ENCODE measurements around the gene SIMC1.

The SIMC1 gene

DNA sequence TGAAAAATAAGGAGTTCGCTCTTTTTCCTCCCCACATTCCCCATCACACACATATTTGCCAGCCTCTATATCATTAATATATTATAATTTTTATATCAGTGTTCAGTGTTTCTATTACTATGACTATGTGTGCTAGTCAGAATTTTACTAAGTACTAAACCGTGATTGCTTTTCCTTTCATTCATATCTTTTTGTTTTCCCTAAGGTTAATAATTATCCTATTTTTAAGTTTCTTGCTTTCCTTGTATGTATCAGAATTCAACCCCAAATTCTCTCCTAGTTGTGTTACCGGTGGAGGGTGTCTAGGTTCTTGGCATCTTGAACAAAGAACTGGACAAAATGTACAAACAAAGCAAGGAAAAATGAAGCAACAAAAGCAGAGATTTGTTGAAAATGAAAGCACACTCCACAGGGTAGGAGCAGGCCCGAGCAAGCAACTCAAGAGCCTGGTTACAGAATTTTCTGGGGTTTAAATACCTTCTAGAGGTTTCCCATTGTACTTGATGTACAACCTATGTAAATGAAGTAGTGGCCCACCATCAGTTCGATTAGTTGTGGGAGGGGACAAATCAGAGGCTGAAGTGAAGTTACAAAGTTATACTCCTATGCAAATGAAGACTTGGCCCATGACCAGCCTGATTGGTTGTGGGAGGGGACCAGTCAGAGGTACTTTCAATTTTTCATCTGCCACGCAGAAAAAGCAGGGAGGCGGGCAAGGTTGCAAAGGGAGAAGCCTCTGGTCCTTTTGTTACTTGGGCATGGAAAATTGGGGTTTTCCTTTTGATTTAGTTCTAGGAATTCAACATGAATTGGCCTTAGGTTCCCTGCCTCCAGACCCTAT, 79.5 kb downstream of the SIMC1 start:
- DNase-seq = no peak

DNA sequence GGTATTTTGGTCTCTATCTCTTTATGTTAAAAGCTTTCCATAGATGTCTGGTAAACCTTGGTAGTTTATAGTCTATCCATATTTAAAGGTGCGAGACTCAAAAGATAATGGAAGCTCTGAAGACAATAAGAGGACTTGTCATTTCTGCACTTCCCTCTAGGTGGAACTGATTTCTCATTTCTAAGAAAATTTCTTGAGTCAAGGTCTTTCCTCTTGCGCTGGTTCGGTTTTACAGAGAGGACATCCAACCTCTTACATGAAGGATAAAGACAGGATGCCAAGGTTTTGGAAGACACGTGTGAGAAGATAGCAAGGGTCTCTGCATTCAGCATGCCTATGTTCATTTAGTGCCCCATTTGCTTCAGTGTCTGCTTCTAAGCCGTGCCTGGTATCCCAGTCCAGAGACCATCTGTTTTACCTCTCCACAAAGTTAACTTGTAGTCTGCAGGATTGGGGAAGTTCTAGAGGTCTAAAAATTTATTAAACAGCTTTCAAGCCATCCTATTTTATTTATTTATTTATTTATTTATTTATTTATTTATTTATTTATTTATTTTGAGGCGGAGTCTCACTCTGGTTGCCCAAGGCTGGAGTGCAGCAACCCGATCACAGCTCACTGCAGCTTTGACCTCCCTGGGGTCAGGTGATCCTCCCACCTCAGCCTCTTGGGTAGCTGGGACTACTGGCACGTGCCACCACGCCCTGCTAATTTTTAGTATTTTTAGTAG, 81.8 kb downstream of the SIMC1 start:
- DNase-seq = no peak

DNA sequence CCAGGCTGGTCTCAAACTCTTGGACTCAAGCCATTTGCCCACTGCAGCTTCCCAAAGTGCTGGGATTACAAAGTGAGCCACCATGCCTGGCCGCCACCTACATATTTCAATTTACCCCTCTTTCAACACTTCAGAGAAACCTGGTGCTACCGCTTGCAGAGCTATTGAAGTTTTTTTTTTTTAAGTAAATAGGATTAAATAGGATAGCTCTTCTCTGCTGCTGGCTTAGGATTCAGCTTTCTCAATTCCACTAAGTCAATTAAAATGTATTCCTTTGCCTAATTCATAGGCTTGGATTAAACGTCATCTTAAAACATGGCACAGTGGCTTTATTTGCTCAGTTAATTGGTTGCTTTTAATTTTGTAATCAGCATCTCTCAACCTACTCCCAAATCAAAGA, 82.4 kb downstream of the SIMC1 start:
- DNase-seq = no peak

DNA sequence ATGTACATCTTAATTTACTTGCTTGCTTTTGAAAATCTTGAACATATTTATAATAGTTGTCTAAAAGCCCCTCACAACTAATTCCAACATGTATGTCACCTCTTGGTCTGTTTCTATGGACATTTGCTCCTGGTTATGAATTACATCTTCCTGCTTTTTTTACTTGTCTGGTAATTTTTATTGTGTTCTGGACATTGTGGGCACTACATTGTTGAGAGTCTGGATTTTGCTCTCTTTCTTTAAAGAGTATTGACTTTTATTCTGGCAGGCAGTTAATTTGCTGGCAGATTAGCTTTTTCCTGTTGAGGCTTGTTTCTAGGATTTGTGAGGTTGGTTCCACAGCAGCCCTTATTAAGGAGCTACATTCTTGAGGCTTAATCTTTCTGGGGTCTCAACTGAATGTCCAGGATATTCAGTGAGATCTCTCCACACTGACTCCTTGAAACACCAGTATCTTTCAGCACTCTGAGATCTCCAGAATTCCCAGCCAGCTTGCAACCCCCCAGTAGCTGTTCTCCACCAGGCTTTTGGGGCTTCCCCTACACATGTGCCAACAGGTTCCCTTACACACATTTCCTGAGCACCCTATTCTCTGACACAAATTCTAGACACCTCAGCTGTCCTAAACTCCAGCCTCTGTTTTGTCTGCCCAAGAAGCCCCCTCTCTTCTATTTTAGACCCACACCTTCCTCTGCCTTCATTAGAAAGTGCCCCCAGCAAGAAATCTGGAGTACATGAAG, 96.0 kb downstream of the SIMC1 start:
- no peak for DNase-seq

DNA sequence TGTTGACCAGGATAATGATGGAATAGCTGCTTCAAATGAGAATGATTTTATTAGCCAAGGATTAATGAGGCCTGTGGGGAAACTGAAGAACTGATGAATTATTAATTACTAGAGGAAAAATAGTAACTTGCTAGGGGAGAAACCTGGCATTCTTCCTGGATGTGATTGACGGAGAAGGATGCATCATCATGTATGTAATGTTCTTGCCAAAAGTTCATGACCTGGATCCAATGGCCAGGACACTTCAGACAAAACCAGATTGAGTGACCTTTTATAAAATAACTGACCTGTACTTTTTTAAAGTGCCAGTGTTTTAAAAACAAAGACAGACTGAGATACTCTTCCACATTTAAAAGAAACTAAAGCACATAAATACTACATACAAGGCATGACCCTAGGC, 99.7 kb downstream of the SIMC1 start:
- no peak for DNase-seq

DNA sequence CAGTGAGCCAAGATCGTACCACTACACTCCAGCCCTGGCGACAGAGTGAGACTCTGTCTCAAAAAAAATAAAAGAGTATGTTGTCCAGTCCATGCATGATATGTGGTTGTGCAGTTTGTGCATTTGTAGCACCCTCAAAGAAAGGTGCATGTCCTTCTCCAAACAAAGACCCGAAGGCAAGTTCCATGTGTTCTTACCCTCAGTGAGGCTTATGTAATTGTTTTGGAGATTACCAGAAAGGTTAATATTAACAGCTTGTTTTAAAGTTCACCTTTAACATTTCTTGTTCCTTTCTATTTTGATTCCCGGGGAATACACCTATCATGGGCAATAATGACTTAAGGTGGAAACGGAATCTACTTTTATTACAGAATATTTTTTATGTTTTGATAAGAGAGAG, 101.1 kb downstream of the SIMC1 start:
- no peak for DNase-seq

DNA sequence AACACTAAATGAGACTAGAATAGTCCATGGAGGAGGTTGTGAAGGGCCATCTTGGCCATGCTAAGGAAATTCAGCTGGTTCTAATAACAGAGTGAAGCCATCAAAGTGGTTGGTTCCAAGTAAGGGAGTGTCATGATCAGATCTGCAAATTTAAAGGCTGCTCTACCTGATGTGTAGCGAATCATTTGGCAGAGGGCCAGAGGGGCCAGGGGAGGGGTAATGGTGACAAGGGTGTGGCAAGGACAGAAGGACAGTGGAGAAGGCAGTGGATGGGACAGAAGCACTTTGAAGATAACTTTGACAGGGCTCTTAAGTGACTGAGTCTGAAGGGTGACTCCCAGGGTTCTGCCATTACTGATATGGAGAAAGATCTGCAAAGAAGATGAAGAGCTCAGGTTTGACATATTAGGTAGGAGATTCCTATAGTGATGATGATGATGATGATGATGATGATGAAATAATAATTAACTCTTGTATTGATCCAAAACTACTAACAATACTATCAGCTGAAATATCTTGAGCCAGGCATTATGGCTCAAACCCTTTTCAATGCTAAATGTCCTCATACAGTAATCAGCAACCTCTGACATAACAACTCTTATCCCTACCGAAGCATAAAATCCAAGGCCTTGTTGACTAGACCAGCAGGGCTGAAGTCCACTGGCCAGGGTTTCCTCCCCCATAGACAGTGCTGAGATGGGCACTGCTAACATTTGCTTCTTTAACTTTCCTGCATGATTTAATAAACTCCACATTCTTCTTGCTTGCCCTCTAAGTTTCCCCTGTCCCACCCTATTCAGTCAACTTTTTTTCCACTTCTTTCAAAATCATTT, 103.3 kb downstream of the SIMC1 start:
- no peak for DNase-seq

DNA sequence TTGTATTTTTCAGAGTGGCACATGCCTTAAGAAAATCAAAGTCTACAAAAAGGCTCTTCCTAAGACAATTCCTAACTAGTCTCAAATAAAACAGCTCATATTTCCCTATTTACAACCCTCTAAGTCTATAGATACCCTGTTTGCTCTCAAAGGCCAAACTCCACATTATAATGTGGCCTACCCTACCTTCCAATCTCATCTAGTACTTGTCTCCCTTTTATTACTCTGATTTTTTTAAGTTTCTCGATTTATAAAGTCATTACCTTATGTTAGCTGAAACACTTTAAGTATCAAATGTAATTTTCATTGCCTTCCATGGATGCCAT, 103.9 kb downstream of the SIMC1 start:
- no peak for DNase-seq

DNA sequence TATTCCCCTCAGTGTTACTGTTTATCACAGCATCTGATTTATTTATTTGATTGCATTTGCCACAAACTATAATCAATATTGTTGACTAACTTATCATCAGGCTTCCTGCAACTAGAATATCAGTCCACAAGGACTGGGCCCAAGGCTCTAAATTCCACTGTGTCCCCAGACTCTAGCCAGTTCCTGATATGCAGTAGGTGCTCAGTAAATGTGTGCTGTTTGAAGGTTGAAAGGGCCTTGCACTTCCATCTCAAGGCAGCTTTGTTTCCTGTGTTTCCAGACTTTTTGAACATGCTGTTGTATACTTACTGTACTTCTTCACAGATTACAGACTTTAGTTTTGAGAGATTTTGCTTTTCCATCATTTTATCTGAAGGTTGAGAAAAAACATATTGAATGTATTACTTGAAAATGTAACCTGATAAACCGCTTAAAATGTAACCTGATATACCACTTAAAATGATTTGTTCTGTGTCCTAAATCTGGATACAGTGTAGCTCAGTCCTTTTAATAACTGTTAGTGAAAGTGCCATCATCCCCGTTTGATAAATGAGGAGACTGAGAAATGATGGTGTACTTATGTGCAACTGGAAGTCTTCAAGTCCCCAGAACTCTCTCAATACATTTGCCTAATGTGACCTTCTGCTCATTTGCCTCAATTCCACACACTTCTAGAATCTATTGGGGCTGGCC, 104.7 kb downstream of the SIMC1 start:
- DNase-seq = no peak

DNA sequence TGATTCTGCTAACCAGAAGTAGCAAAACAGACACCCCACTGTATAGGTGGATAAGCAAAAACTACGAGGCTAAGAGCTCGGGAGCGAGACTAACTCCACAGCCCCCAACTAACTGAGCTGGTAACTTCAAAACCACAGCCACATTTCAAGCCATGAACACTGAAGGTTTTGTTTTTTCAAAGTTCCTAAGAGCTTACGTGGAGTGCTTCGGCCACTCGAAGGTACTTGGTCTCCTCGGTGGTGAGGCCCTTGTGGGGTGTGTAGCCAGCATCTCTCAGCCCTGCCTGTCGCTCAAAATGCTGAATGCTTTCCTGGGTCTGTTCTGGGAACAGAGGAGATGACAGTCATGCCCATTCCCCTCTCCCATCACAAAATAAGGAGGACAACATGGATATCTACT, 112.2 kb downstream of the SIMC1 start:
- DNase-seq = no peak

DNA sequence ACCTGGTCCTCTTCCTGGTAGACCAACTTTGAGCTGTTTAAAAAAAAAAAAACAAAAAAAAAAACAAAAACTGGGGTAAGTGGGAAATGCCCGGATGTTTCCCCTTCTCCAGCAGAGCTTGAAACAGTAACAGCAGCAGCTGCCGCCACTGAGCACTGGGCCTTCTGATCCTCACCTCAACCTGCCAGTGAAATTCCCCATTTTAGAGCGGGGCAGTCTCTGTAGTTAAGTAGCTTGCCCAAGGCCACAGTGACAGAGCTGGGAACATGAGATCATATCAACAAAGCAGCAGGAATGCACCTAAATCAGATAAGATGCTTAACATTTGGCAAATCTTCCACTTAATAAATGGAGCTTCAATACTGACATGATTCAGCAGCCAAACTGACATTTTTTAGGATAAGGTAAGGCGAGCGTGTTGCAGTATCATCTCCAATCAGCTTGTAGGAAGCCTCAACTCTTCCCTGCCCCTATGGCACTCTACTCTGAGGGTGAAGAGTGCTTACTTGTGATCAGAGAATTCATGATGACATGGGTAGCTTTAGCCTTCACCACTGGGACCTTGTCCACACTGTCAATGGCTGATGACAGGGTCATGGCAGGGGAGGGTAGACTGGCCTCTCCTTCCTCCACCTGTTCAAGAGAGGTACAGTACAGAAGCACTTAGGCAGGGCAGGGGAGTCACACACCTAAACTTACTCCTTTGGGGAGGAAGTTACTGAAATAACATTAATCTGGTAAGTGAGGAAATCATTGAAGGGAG, 114.1 kb downstream of the SIMC1 start:
- DNase-seq = no peak

DNA sequence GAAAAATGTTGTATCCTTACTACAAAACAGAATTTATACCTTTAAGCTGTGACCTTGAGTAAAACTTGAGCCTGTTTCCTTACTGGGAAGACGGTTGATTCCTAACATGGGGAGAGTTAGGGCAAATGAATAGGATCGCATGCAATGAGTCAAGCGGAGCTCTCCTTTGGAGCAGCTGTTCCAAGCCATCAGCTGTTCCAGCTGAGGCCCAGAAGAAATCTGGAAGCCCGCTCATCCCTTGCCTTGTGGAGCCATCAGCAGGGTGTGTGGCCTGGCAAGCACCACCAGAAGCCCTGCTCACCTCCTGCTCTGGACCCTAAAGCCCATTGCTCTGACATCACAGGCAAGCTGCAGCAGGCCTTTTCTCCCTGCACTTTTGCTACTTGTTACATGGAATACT, 115.3 kb downstream of the SIMC1 start:
- no peak for DNase-seq

DNA sequence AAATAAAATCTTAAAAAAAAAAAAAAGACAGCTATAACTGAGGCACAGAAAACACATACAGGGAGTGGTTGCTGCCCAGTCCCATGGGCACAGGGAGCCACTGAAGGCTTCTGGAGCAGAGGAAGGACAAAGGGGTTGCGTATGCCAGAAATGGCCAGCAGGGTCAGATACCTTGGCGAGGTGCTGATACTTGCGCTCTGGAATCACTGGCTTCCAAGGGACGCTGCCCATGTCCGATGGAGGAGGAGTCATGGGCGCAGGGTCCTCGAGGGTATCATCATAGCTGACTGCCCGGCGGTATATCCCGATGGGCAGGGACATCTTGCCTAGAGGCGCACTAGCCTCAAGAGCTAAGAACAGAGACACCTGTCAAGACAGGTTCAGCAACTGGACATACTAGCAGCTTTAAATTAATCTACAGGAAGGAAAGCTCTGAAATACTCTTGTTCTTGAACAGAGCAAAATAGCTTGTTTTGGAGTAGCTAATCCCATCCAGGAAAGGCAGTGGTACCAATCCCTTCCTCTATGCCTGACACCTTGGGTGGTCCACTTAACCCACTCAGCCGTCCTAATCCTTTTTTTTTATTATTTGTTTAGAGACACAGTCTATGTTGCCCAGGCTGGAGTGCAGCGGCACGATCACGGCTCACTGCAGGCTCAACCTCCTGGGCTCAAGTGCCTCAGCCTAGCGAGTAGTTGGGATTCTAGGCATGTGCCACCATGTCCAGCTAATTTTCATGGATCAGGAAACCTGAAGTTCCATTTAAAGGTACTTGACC, 117.4 kb downstream of the SIMC1 start:
- no peak for DNase-seq

DNA sequence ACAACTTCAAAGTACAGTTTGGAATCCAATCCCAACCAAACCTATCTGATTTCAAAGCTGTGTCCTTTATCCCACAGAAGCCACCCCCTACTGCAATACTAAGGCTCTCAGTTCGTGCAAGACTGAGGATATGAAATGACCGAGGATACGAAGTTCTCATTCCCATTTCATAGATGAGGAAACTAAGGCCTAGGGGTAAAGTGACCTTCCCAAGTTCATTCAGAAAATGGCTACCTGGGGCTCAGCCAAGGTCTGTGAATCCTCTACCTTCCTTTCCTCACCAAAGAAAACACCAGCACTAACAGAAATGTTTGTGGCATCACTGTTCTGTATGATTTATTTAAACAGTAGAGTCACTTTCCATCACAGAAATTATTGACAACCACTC, 117.9 kb downstream of the SIMC1 start:
- DNase-seq = no peak

DNA sequence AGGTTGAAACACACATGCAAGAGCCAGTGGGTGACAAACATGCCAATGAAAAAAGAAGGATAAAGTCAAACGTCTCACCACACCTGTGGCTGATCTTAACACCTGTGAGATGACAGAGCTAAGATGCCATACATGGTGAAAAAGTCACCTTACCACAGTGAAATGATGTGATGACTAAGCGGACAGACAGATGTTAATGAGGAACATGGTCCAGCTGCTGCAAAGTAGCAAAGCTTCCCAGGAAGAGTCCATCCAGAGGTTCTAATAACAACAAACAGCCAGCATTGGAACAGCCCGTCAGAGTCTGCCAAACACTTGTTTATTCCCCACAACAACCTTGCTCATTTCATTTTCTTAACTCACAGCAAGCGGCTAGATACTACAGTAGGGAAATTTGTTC, 121.4 kb downstream of the SIMC1 start:
- no peak for DNase-seq

DNA sequence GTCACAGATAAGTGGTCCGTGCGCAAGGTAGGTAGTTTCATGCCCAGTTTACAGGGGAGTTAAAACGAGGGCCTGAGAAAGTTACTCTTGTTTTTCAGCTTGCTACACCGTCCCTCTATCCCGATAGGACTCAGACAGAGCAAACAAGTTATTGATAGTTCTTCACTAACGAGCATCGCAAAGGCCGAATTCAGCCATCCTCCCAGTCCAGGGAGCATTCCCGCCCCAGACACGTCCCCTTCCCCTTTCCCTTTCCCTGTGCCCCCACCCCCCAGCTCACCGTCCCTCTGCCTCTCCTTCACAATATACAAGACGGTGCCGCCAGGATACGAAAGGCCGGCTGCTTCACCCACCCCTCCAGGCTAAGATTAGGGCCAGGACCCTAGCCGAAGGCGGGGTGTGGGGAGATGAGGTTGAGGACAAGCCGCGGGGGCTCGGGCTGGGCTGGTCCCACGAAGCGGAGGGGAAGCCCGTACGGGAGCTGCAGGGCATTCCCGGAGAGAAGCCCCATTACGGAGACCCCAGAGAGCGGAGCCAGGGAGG, 122.7 kb downstream of the SIMC1 start:
- DNase-seq = peak in 1 of 2 experiments; percentile 50

DNA sequence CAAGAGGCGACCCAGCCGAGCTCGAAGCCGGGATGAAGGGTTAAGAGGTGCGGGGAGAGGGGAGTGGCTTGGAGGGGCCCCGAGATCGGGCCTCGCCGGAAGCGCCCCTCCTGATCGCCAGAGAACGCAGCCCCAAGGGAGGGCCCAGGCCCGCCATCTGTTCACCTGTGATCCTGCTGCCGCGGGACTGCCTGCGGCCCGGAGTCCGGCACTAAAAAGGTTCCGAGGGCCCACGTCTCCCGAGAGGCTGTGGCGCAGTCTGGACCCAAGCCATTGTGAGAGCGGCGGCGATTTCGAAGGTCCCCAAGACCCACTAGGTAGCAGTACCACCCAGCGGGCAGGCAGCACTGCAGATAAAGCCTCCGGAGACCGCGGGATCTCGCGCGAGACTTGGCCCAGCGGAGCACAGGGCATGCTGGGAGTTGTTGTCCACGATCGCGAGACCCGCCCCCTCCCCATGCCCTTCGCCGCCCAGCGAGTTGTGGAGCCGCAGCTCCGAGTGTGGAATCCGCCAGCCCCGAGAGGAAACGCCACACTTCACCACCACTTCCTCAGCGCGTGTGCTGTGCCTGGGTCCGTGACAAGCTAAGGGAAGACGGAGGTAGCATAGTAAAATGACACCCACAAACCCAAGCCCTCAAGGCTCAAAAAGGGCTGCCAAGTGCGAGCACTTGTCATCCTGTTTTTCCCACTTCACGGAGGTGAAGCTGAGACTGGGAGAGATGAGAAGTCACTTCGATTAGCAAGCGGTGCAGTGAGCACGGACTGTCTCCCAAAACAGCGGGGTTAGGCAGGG, 123.4 kb downstream of the SIMC1 start, which contains the start of gene KIAA1191:
TSS of gene KIAA1191 (minus strand) at position 328 of the 796 bp plus-strand sequence. CDS start 2,256 bp downstream, outside the sequence.
- DNase-seq = peak; percentile 62 to 92

DNA sequence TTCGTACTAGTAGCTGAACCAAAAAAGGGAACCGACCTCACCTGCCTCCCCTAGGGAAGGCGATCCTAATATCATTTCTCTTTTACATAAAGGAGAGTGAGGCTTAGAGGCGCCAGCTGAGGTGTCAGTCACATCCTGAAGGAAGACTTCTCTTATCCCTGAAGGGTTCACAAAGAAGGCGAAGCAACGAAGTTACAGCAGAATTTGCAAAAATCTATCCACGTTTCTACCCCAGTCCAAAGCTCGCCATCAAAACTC, 123.9 kb downstream of the SIMC1 start:
- no peak for DNase-seq

DNA sequence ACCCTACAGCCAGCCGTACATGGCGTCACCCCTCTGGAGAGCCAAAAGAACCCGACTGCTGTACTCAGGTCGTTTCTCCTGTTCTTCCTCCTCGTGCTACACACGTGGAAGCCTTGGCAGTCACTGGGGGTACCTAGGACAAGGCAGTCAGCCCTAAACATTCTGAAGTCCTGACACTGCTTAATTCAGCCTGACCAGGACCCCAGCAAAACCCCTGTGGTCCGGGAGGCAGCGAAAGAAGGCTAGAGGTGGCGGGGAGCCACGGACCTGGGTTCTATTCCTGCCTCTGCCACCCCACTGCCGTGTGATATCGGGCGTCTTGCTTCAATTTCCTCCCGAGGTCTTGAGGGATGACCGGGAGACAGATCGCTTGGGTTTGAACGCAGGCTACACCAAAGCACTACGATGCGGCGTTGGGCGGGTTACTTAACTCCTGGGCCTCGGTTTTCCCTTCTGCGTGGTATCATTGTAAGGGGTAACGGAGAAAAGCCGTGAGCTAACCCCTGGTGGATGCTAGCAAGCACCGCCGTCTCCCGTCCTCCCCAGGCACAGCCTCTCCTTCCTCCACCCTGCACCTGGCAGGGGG, 126.6 kb downstream of the SIMC1 start:
- no peak for DNase-seq
